ENCODE results near the gene CLSTN2. TPM values are rescaled to one million over a fixed set of nuclear protein-coding genes. Genes with fewer than 3 reads are reported as not detected.

Gene CLSTN2
- total RNA-seq, 1 experiment from 2014 or later, result not detected

DNA sequence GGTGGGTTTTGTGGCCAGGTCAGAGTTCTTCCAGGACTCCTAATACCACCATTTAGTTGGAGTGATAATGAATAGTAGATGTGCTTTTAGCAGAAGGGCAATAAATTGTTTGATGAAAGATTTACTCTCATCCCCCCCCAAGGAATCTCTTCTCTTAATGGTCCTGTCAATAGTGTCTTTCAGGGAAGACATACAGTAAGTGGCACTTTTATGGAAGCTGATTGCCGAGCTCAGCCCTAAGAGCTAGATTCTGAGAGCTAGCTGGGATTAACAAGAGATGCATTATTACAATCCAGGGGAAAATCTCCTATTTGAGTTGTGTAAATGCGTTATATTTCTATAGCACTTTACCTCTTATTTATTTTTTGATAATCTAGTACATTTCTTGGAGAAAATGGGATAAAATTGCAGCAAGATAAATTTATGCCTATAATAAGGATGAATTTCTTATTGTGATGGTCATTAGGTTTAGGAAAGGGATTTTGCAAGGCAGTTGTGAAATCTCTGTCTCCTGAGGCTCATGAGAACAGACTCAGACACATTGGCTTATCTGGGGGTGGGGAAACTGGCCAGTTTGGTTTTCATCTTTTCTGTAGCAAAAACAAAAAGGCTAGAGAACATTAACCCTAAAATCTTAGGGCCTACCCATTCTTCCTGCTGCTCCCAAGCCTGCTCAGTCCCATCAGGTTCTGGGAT lies 41.6 kb upstream of the CLSTN2 start:
- Histone ChIP-seq H3K79me2 (ENCODE audit: low read length) (no peaks in the 10 kb centered on the region), H3K9me2 (replicated peaks; ENCODE audit: low read length) (no peaks in the 10 kb centered on the region), H3K4me1 (ENCODE audit: insufficient read depth, low read length) (no peaks in the 10 kb centered on the region), H3K27ac (ENCODE audit: low read length) (no peak overlapping the region), H3K4me2 (ENCODE audit: low read length) (no peak overlapping the region), H4K20me1 (ENCODE audit: low read length) (no peaks in the 10 kb centered on the region), H3K9ac (ENCODE audit: low read length) (no peak overlapping the region), H3F3A (ENCODE audit: low read length, unreplicated experiment) (no peaks in the 10 kb centered on the region), H3K9me3 (ENCODE audit: low read length) (no peaks in the 10 kb centered on the region), H2AFZ (ENCODE audit: low read length) (no peak overlapping the region), H3K27me3 (ENCODE audit: low read length) (no peaks in the 10 kb centered on the region), H3K4me3 (ENCODE audit: low read length) (no peak overlapping the region), H3K36me3 (ENCODE audit: low read depth, low read length) (no peaks in the 10 kb centered on the region)
- BruUV-seq (replicated peaks), result no TSS peak
- intact Hi-C loops (cut with micrococcal nuclease), result no loop called here
- CTCF ChIA-PET, result no interaction called here
- POLR2A ChIA-PET (ENCODE audit: unreplicated experiment), result no interaction called here
- DNase-seq, result no peak
- TF ChIP-seq EZH2 (IDR thresholded peaks at IDR 0.05; ENCODE audit: low read length, unreplicated experiment), result no peak
- no peak for ATAC-seq

DNA sequence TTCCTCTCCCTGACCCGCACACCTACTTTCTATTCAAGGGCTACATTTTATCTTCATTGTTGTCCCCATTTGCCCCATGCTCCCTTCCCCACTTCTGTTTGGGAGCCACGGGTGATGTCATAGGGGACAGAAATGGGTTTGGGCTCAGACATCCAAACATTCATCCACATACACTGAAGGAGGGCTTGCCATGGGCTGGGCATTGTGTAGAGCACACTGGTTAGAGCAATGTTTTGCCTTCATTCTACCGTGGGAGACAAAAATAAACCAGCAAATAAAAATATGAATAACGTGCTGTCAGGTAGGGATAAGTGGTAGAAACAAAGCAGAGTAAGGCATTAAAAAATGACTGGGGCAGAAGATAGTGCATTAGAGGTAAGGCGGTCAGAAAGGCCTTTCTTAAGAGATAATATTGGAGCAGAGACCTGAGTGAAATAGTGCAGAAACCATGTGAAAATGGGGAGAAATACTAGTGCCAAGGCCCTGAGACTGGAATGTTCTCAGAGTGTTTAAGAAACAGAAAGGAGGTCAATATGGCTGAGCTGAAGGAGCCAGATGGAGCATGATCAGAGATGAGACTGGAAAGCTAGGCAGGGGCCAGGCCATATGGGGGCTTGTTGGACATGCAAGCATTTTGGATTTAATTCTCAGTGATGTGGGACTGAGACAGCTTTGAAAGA lies 40.9 kb upstream of the CLSTN2 start:
- no peak overlapping the region for H3K4me2 ChIP-seq (ENCODE audit: low read length)
- H3K4me1 ChIP-seq (ENCODE audit: insufficient read depth, low read length), result no peaks in the 10 kb centered on the region
- intact Hi-C loops (cut with micrococcal nuclease), result no loop called here
- no peak overlapping the region for H2AFZ ChIP-seq (ENCODE audit: low read length)
- CTCF ChIA-PET, result no interaction called here
- no peak for ATAC-seq
- H3K79me2 ChIP-seq (ENCODE audit: low read length), result no peaks in the 10 kb centered on the region
- H3F3A ChIP-seq (ENCODE audit: low read length, unreplicated experiment), result no peaks in the 10 kb centered on the region
- no peaks in the 10 kb centered on the region for H3K27me3 ChIP-seq (ENCODE audit: low read length)
- no peak for DNase-seq
- H3K36me3 ChIP-seq (ENCODE audit: low read depth, low read length), result no peaks in the 10 kb centered on the region
- no peaks in the 10 kb centered on the region for H3K9me2 ChIP-seq (replicated peaks; ENCODE audit: low read length)
- no peak for TF ChIP-seq EZH2 (IDR thresholded peaks at IDR 0.05; ENCODE audit: low read length, unreplicated experiment)
- no peak for TF ChIP-seq EZH2phosphoT487 (IDR thresholded peaks at IDR 0.05; ENCODE audit: borderline replicate concordance, low read length)
- no peak for TF ChIP-seq CTCF (conservative IDR thresholded peaks at IDR 0.05; ENCODE audit: low read depth, low read length)
- no peak overlapping the region for H3K27ac ChIP-seq (ENCODE audit: low read length)
- no peaks in the 10 kb centered on the region for H4K20me1 ChIP-seq (ENCODE audit: low read length)
- POLR2A ChIA-PET (ENCODE audit: unreplicated experiment), result no interaction called here
- H3K4me3 ChIP-seq (ENCODE audit: low read length), result no peak overlapping the region
- no TSS peak for BruUV-seq (replicated peaks)
- H3K9ac ChIP-seq (ENCODE audit: low read length), result no peak overlapping the region
- H3K9me3 ChIP-seq (ENCODE audit: low read length), result no peaks in the 10 kb centered on the region

DNA sequence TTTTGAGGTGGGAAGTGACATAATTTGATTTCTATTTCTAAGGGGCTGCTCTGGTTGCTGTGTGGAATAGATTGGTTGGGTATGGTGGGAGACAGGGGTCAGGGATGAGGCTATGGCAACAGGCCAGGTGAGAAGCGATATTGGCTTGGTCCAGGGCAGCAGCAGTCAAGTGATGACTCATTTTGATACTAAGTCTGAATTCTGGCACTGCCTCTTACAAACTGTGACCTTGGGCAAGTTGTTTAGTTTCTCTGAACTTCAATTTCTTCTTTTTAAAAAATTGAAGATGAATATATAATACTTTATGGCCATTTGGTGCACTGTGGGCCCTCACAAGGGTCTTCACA lies 40.4 kb upstream of the CLSTN2 start:
- Histone ChIP-seq H3K4me1 (ENCODE audit: insufficient read depth, low read length) (no peaks in the 10 kb centered on the region), H3K36me3 (ENCODE audit: low read depth, low read length) (no peaks in the 10 kb centered on the region), H3K4me3 (ENCODE audit: low read length) (no peak overlapping the region), H3K9me3 (ENCODE audit: low read length) (no peaks in the 10 kb centered on the region), H3K9ac (ENCODE audit: low read length) (no peak overlapping the region), H3K9me2 (replicated peaks; ENCODE audit: low read length) (no peaks in the 10 kb centered on the region), H2AFZ (ENCODE audit: low read length) (no peak overlapping the region), H4K20me1 (ENCODE audit: low read length) (no peaks in the 10 kb centered on the region), H3F3A (ENCODE audit: low read length, unreplicated experiment) (no peaks in the 10 kb centered on the region), H3K79me2 (ENCODE audit: low read length) (no peaks in the 10 kb centered on the region), H3K4me2 (ENCODE audit: low read length) (no peak overlapping the region), H3K27me3 (ENCODE audit: low read length) (no peaks in the 10 kb centered on the region), H3K27ac (ENCODE audit: low read length) (no peak overlapping the region)
- BruUV-seq (replicated peaks), result no TSS peak
- DNase-seq, result no peak
- CTCF ChIA-PET, result no interaction called here
- no peak for ATAC-seq
- TF ChIP-seq EZH2phosphoT487 (IDR thresholded peaks at IDR 0.05; ENCODE audit: borderline replicate concordance, low read length) (no peak), CTCF (conservative IDR thresholded peaks at IDR 0.05; ENCODE audit: low read depth, low read length) (no peak), EZH2 (IDR thresholded peaks at IDR 0.05; ENCODE audit: low read length, unreplicated experiment) (no peak)
- intact Hi-C loops (cut with micrococcal nuclease), result no loop called here
- POLR2A ChIA-PET (ENCODE audit: unreplicated experiment), result no interaction called here

All from PC-3 (cell line).